ENCODE data around the gene LRRC45. TPM values are rescaled to one million over a fixed set of nuclear protein-coding genes. Genes with fewer than 3 reads are reported as not detected.
A peak's percentile ranks its signal among the peaks of the same experiment; 100 is the strongest.

LRRC45 gene
- total RNA-seq, 1 experiment from 2014 or later, result 38.1 TPM

GRCh38 chr17:82052638-82053059, 29.5 kb downstream of the LRRC45 start:
- CTCF ChIA-PET, result interaction anchor here (0.9 to 5.8 kb wide), 3 partner anchors 15 to 33 kb away, joined by 3 to 31 read pairs (median 18); partner anchors contain the start of genes DCXR and RAC3
- no peak for ATAC-seq

More at GRCh38 chr17:82052638-82053059, 29.5 kb downstream of the LRRC45 start:
- TF ChIP-seq ZBTB21 (CRISPR knock-in tag; IDR thresholded peaks at IDR 0.05; ENCODE audit: borderline replicate concordance) (no peak), RELA (CRISPR knock-in tag; IDR thresholded peaks at IDR 0.05; ENCODE audit: borderline replicate concordance) (no peak), ELF4 (CRISPR knock-in tag; IDR thresholded peaks at IDR 0.05; ENCODE audit: low read depth) (no peak), ATF1 (CRISPR knock-in tag; IDR thresholded peaks at IDR 0.05) (no peak), TP53 (CRISPR knock-in tag; IDR thresholded peaks at IDR 0.05) (no peak), ZNF425 (CRISPR knock-in tag; conservative IDR thresholded peaks at IDR 0.05) (no peak), NR3C1 (CRISPR knock-in tag; conservative IDR thresholded peaks at IDR 0.05; ENCODE audit: low read depth) (no peak), E2F1 (CRISPR knock-in tag; IDR thresholded peaks at IDR 0.05) (no peak), ZNF532 (CRISPR knock-in tag; IDR thresholded peaks at IDR 0.05; ENCODE audit: borderline replicate concordance) (no peak), ZNF396 (CRISPR knock-in tag; IDR thresholded peaks at IDR 0.05; ENCODE audit: borderline replicate concordance) (no peak), E2F4 (CRISPR knock-in tag; IDR thresholded peaks at IDR 0.05; ENCODE audit: borderline replicate concordance, low read depth) (no peak), ZSCAN18 (CRISPR knock-in tag; IDR thresholded peaks at IDR 0.05) (no peak), FOXJ3 (CRISPR knock-in tag; IDR thresholded peaks at IDR 0.05; ENCODE audit: borderline replicate concordance) (no peak), SOX15 (CRISPR knock-in tag; IDR thresholded peaks at IDR 0.05) (no peak)
- H3K36me3 Mint-ChIP-seq, result peaks cover 7% of the 10 kb centered on the region; the same call in 1 of the 2 replicates
- POLR2A ChIA-PET, result interaction anchor here (0.5 to 1.8 kb wide), 3 partner anchors 15 to 342 kb away, joined by 4 to 6 read pairs (median 5); partner anchors contain the start of gene DCXR
- DNase-seq (ENCODE audit: low spot score), result no peak
- peaks cover 4% of the 10 kb centered on the region for H3K4me1 Mint-ChIP-seq
- peak overlapping the region; percentile 84 for H3K4me3 Mint-ChIP-seq
- H3K27ac Mint-ChIP-seq, result no peak overlapping the region
- no peaks in the 10 kb centered on the region for H3K27me3 Mint-ChIP-seq (ENCODE audit: low read depth)
- H3K9me3 Mint-ChIP-seq, result no peaks in the 10 kb centered on the region

Measured in WTC11 (cell line).